ENCODE measurements around the gene BCL7B. TPM values are rescaled to one million over a fixed set of nuclear protein-coding genes. Genes with fewer than 3 reads are reported as not detected.
A peak's percentile ranks its signal among the peaks of the same experiment; 100 is the strongest.
"Not testable (repeated sequence)": the region's sequence is repeated elsewhere in the genome, so short reads cannot be mapped to it uniquely, and the experiment has no call there.

Gene BCL7B
- total RNA-seq, 1 experiment from 2014 or later = 57.5 TPM

- in situ Hi-C loops (cut with HindIII; ENCODE audit: low sequenced_read_pairs) = no loop called here
- DNase-seq (ENCODE audit: low spot score) = no peak
Observed at GRCh38 chr7:73539709-73540108, 17.8 kb downstream of the BCL7B start.

- in situ Hi-C loops (cut with HindIII; ENCODE audit: low sequenced_read_pairs); DNase-seq (ENCODE audit: low spot score): not testable (repeated sequence)
Observed at GRCh38 chr7:73538510-73538909, 19.0 kb downstream of the BCL7B start.

- in situ Hi-C loops (cut with HindIII; ENCODE audit: low sequenced_read_pairs) = no loop called here
Observed at GRCh38 chr7:73537051-73537450, 20.4 kb downstream of the BCL7B start.

GRCh38 chr7:73536479-73536878, 21.0 kb downstream of the BCL7B start:
- in situ Hi-C loops (cut with HindIII; ENCODE audit: low sequenced_read_pairs) = no loop called here
- DNase-seq (ENCODE audit: low spot score) = no peak

More at GRCh38 chr7:73537051-73537450, 20.4 kb downstream of the BCL7B start:
- no peak for DNase-seq (ENCODE audit: low spot score)

GRCh38 chr7:73535918-73536317, 21.6 kb downstream of the BCL7B start:
- DNase-seq (ENCODE audit: low spot score); in situ Hi-C loops (cut with HindIII; ENCODE audit: low sequenced_read_pairs): not testable (repeated sequence)

GRCh38 chr7:73533742-73534141, 23.7 kb downstream of the BCL7B start:
- in situ Hi-C loops (cut with HindIII; ENCODE audit: low sequenced_read_pairs) = no loop called here
- DNase-seq (ENCODE audit: low spot score) = no peak

GRCh38 chr7:73532224-73532623, 25.3 kb downstream of the BCL7B start:
- no peak for DNase-seq (ENCODE audit: low spot score)
- in situ Hi-C loops (cut with HindIII; ENCODE audit: low sequenced_read_pairs) = no loop called here

- in situ Hi-C loops (cut with HindIII; ENCODE audit: low sequenced_read_pairs) = no loop called here
- DNase-seq (ENCODE audit: low spot score) = no peak
Observed at GRCh38 chr7:73530800-73531199, 26.7 kb downstream of the BCL7B start.

GRCh38 chr7:73526896-73527821, 30.3 kb downstream of the BCL7B start:
- in situ Hi-C loops (cut with HindIII; ENCODE audit: low sequenced_read_pairs) = no loop called here
- DNase-seq (ENCODE audit: low spot score) = no peak

GRCh38 chr7:73526158-73526494, 31.4 kb downstream of the BCL7B start:
- DNase-seq (ENCODE audit: low spot score); in situ Hi-C loops (cut with HindIII; ENCODE audit: low sequenced_read_pairs): not testable (repeated sequence)

GRCh38 chr7:73522105-73522872, 35.2 kb downstream of the BCL7B start, which contains the start of gene BAZ1B:
Gene BAZ1B, minus strand, starts transcription at chr7:73522293. Its CDS starts 360 bp downstream, at chr7:73521933.
- in situ Hi-C loops (cut with HindIII; ENCODE audit: low sequenced_read_pairs) = no loop called here

GRCh38 chr7:73521636-73522104, 35.8 kb downstream of the BCL7B start:
- in situ Hi-C loops (cut with HindIII; ENCODE audit: low sequenced_read_pairs) = no loop called here
- DNase-seq (ENCODE audit: low spot score) = no peak

More at GRCh38 chr7:73522105-73522872, 35.2 kb downstream of the BCL7B start, which contains the start of gene BAZ1B:
- peak; percentile 97 for DNase-seq (ENCODE audit: low spot score)

- in situ Hi-C loops (cut with HindIII; ENCODE audit: low sequenced_read_pairs) = no loop called here
- peak; percentile 9 for DNase-seq (ENCODE audit: low spot score)
Observed at GRCh38 chr7:73520673-73521635, 36.5 kb downstream of the BCL7B start.

- no peak for DNase-seq (ENCODE audit: low spot score)
- in situ Hi-C loops (cut with HindIII; ENCODE audit: low sequenced_read_pairs) = no loop called here
Observed at GRCh38 chr7:73519867-73520672, 37.4 kb downstream of the BCL7B start.

- in situ Hi-C loops (cut with HindIII; ENCODE audit: low sequenced_read_pairs) = no loop called here
- no peak for DNase-seq (ENCODE audit: low spot score)
Observed at GRCh38 chr7:73518470-73518869, 39.0 kb downstream of the BCL7B start.

GRCh38 chr7:73517241-73517995, 40.1 kb downstream of the BCL7B start:
- in situ Hi-C loops (cut with HindIII; ENCODE audit: low sequenced_read_pairs) = no loop called here
- no peak for DNase-seq (ENCODE audit: low spot score)

- in situ Hi-C loops (cut with HindIII; ENCODE audit: low sequenced_read_pairs) = no loop called here
Observed at GRCh38 chr7:73515178-73515577, 42.3 kb downstream of the BCL7B start.

More at GRCh38 chr7:73515178-73515577, 42.3 kb downstream of the BCL7B start:
- no peak for DNase-seq (ENCODE audit: low spot score)
